HCEC 1CT (cell line): ENCODE results near the gene PDZRN4.
"Not testable (repeated sequence)": the region's sequence is repeated elsewhere in the genome, so short reads cannot be mapped to it uniquely, and the experiment has no call there.

Experiments used
- DNase-seq: peaks from one replicate; pipeline ENCODE4 v3.0.0-alpha.2; 2017

Gene PDZRN4

DNA sequence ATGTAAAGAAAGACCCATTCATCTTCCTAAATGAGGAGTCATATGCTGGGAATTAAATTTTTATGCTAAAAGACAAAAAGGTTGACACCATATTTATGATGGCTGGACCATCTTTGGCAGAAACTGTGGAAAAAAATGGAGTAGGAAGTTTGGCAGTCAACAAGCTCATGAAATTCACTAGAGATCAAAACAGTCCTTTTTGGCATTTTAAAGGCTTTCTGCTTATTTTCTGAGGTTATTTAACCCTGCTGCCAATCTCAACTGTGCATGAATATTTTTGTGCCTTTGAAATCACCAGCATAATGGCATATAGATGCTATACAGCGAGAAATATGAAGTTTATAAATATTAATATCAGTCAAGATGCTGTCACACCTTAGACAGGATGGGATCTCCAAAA, 399.5 kb downstream of the PDZRN4 start:
- no peak for DNase-seq

DNA sequence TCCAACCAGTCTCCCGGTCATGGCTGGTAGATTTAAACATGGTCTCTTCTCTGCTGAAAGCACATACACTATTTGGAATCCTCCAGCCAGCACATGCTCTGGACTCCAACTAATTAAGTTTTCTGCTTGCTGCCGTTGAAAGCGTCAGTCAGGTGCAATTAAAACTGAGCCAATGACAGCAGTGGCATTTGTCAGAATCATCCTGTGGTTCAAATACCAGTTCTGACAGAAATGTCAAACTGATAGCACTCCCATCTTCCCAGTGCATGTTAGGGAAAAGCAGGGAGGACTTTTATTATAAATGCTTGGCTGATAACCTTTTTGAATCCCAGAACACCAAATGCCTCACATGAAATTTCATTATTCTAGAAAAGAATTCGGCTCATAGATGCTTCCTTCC, 401.8 kb downstream of the PDZRN4 start:
- no peak for DNase-seq

DNA sequence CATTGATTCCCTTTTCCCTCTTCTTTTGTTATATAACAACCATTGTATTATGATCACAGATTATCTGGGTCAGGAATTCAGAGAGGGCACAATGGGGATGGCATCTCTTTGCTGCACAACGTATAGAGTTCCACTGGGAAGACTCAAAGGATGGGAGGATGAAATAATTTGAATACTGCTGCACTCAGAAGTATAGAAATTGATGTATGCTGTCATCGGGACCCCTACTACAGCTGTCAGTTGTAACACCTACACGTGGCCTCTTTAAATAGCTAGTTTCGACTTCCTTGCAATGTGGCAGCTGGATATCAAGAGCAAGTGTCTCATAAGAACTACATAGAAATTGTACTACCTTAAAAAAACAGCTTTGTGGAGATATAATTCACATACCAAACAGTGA, 408.1 kb downstream of the PDZRN4 start:
- DNase-seq: no peak

DNA sequence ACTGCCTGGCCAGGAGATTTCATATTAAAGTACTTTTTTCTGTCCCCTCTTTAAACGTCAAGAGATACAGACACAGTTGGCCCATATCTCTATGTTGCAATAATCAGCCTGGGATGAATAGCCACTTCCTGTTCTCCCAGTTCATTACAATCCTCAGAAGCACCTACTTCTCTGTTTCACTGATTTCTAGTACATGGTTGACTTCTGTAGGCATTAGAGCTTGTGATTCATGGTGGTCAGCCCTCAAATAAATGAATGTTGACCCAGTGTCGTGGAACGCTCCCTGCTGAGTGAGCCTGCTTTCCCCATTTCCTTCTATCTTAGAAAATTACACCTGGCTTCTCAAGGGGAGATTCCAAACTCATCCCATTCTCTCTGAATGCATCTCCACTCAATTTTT, 416.7 kb downstream of the PDZRN4 start:
- no peak for DNase-seq

DNA sequence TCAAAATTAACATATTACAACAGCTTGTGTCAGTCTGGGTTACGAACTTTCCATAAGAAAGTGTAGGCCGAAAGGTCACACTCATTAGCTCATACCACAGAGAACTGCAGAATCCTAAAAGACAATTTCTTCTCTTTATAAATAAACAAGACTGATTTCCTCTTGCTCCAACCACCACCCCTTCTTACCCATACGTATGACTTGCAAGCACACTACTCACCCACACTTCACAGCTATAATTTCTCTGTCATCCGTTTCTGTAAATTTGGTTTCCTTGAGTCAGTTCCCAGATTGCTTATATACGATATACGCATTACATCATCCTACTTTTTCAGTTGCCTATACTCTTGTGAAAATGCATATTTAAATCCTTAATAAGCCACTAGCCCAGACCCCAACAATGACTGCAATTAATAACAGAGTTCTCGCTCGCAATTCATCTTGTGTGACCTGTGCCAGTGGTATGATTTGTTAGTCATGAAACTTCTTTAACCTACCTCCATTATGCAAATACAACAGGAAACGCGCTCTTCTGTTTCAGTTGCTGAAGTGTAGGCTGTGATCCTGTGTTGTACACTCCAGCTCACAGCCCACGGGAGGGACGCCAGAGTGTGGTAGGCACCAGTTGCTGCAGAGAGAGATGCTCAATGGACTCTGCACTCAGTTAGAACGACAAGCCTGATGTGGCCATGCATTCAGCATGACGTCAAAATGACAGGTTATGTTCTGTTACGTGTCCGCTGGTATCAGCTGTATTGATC, 417.6 kb downstream of the PDZRN4 start:
- no peak for DNase-seq

DNA sequence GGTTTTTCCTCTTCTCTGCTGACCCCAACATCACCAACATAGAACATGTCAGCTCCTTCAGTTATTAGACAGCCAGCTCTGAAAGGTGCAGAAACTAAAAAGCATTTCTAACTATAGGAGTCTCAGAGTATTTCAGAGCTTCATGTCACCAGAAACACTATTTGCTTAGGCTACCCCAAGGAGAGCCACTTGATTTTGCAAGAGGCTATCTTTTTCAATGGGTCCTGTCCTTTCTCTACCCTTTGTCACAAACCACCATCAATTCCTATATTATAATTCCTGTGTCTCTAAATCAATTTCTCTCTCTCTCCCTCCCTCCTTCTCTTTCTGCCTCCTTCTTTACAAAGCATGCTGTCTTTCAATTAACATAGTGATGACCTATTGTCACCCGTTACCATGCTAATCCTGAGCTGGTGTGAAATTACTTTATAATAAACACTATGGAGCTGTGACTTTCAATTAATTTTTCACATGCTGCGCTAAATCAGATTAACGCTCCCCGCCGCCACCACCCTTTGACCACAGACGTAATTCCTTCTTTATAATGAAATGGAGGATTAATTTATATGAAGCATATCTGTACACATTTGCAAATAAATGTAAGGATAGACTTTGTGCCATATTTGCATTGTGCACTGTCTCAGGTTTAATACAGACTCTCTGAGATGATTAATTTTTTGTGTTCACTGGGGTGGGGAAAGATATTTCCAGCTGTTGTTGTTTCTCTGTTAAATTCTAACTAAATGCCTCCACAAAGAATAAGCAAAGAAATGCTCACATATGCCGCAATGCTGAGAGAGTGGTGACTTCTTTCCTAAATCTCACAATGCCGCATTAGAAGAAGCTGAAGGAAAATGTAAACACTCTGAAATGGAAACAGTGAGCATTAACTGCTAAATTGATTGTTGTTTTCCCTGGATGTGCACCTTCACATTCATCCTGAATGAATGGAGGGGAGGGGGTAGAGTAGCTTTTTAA, 418.6 kb downstream of the PDZRN4 start:
- DNase-seq: no peak

DNA sequence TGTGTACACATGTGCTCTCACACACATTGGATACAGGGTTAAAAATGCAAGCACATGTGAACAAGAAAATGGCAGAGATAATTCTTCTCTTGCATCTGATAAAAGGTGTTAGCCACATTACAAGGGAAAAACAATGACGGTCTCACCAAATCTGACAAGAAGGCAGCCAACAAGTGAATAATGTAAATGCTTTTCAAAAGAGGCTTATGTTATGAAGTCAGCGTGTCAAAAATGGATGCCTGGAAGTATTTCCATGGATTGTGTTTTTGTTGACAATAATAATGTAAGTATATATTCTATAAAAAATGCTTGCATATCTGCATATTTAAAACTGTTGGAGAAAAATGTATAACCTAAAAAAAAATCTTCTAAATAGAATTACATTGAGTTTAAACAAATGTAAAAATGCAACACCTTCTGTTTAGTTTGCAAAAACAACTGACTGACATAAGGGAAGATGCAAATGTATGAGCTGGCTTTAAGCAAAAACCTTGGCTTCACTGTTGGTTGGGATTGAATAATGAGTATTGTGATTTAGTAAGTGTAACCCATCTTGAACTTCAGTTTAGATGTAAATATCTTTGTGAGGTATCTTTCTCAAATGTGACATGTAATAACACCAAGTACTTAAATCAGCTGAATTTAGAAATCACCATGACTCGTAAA, 424.9 kb downstream of the PDZRN4 start:
- no peak for DNase-seq

DNA sequence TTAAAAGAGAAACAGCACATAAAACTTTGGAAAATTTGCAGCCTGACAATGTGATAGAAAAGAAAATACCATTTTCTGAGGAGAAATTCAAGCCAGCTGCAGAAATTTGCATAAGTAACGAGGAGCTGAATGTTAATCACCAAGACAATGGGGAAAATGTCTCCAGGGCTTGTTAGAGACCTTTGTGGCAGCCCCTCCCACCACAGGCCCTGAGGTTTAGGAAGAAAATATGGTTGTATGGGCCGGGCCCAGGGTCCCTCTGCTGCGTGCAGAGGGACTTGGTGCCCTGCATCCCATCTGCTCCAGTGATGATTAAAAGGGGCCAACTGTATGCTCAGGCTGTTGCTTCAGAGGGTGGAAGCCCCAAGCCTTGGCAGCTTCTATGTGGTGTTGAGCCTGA, 427.1 kb downstream of the PDZRN4 start:
- not testable (repeated sequence) for DNase-seq

DNA sequence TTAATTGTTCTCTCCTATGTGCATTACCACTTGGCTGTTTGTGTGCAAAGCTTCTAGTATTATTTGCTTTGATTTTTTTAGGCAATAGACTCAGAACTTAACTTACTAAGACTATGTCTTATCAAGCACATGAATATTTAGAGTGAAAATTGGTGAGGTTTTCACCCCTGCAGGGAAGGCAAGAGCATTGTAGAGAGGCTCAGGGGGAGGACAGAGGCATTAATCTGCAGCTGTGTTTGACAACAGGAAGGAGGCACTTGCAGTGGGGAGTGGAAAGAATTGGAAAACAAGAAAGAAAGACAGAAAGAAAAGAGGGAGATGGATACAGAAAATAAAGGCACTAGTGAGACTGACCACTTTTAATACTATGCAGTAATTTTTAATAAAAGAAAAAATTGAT, 431.6 kb downstream of the PDZRN4 start:
- no peak for DNase-seq

DNA sequence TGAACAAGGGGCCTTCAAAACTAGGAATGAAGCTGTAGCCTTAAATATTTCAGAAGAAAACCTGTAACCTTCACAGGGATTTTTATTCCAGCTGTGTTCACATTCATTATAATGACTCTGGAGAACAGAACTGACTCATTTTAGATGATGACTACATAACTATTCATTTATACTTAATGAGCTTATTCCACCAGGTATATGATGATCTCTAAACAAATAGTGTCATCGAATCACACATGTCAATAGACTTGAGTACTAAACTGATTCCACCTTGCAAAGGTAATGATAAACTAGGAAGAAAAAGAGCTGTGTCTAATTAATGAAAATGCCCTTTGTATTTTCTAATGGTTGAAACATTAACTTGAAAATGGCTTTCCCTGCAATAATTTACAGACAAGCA, 433.2 kb downstream of the PDZRN4 start:
- DNase-seq: no peak
